ENCODE measurements around the gene PPP1R14D.

DNA sequence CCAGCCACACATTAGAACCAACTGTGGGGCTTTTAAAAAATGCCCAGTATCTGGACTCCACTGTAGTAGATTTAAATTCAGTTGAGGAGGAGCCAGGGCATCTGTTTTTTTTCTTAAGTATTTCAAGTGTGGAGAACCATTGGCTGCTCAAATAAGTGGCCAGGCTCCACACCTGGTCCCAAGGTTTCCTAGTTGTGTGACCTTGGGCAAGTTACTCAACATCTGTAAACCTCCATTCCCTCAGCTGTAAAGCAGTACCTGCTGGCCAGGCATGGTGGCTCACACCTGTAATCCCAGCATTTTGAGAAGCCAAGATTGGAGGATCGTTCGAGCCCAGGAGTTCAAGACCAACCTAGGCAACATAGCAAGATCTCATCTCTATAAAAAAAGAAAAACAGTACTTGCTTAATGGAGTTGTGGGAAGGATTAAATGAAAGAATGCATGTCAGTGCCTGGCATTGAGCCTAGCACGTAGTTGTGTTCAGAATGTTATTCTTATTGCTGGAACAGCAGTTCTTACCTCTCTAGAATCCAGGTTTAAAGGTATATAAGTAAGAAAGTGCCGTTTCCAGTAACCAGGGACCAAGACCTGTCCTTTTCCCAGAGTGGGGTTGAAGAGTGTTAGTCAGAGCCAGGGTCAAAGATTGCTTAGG lies 2.0 kb downstream of the PPP1R14D start:
- TF ChIP-seq POLR2AphosphoS5 (IDR thresholded peaks at IDR 0.05) (no peak), POLR2A (IDR thresholded peaks at IDR 0.05) (no peak), CTCF (IDR thresholded peaks at IDR 0.05) (no peak)

All from gastroesophageal sphincter (tissue), 3 donors.